T follicular helper cell (primary cell): ENCODE measurements around the gene SENP1.
A peak's percentile ranks its signal among the peaks of the same experiment; 100 is the strongest.
"Not testable (repeated sequence)": the region's sequence is repeated elsewhere in the genome, so short reads cannot be mapped to it uniquely, and the experiment has no call there.

ENCODE experiments used
- DNase-seq: peaks from one replicate; pipeline ENCODE4 v3.0.0-alpha.2; 2020; ENCODE audit warnings: low read depth
- total RNA-seq, 2 experiments: gene quantifications; one replicate each; lab custom pipeline; 2026; lab: John Stamatoyannopoulos, UW

SENP1 gene
- 54.7 to 77.2 reads per million in 2 experiments for total RNA-seq

GRCh38 chr12:48105867-48106680, at the start of gene SENP1:
TSS of gene SENP1 (minus strand) at chr12:48106079. CDS start at chr12:48101472, 4,607 bp downstream.
- peak; percentile 81 for DNase-seq

DNA sequence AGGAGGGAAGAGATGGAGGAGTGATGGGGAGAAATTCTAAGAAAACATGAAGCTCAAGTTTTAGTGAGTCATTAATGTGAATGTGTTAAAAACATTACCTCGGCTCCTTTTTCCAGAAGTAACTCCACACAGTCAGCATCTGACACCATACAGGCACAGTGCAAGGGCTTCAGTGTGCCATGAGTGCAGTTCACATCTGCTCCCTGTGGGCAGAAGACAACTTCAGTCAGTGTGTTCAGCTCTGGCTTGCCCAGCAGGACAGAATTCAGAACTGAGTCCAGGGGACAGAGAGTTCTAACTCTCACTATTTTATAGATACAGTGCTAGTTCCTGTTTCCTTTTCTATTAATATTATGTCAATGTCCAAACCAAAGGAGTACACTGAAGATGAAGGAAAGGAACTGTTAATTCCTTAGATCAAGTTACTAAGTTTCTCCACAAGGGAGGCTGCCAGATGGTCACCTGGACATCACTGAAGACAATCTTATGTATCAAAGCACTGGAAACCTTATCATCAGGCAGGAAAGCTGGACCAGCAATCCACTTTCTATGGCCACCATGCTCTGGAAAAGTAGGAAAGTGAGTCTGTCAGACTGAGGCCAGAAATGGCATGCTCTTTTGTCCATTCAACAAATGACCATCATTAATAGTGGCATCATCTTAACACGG, 45.4 kb upstream of the SENP1 start:
- no peak for DNase-seq

- no peak for DNase-seq
These were observed 40.1 kb upstream of the SENP1 start for GRCh38 chr12:48145981-48146380.

DNA sequence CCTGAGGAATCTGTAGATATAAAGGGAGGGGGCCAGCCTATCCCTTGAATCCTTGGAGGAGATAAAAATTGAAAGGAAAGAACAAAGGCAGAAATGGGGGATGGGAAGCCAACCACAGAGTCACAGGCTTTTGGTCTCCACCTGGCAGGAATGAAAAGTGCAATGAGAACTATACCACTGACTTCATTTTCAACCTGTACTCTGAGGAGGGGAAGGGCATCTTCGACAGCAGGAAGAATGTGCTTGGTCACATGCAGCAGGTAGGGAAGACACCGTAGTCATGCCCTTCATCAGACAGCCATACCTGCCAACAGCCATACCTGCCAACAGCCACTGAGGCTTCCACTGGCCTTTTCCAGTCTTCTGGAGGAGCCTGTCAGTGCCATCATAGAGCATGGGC, 38.0 kb upstream of the SENP1 start:
- DNase-seq: no peak

GRCh38 chr12:48142818-48143674, 37.2 kb upstream of the SENP1 start:
- DNase-seq: no peak

DNA sequence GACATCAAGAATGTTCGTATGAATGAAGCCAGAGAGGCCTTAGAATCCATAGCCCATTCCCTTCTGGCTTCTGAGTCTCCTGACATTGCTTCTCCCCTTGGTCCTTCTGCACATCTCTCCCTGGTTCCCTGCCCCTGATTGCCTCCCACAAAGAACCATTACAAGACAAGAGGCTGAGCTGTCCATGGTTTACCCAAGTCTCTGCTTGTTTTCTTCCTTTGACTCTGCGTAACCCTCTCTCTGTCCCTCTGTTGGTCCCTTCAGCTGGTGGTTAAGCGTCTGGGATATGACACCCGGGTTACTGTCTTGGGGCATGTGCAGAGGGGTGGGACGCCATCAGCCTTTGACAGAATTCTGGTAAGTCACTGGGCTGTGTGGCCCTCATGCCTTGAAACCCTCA, 29.1 kb upstream of the SENP1 start:
- DNase-seq: no peak

DNA sequence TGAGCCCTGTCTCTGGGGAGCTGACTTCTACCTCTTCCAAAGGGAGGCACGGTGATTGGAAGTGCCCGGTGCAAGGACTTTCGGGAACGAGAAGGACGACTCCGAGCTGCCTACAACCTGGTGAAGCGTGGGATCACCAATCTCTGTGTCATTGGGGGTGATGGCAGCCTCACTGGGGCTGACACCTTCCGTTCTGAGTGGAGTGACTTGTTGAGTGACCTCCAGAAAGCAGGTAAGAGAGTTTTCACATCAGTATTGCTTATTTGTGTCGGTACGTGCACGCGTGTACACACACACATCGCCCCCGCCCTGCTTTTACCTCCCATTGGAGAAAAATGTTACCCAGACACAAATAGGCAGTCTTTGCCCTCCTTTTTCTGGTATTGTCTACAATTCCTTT, 26.9 kb upstream of the SENP1 start:
- no peak for DNase-seq

GRCh38 chr12:48131517-48131916, 25.6 kb upstream of the SENP1 start:
- DNase-seq: no peak

- DNase-seq: no peak
These were observed 23.5 kb upstream of the SENP1 start for GRCh38 chr12:48129376-48129775.

GRCh38 chr12:48128800-48129199, 22.9 kb upstream of the SENP1 start:
- no peak for DNase-seq

DNA sequence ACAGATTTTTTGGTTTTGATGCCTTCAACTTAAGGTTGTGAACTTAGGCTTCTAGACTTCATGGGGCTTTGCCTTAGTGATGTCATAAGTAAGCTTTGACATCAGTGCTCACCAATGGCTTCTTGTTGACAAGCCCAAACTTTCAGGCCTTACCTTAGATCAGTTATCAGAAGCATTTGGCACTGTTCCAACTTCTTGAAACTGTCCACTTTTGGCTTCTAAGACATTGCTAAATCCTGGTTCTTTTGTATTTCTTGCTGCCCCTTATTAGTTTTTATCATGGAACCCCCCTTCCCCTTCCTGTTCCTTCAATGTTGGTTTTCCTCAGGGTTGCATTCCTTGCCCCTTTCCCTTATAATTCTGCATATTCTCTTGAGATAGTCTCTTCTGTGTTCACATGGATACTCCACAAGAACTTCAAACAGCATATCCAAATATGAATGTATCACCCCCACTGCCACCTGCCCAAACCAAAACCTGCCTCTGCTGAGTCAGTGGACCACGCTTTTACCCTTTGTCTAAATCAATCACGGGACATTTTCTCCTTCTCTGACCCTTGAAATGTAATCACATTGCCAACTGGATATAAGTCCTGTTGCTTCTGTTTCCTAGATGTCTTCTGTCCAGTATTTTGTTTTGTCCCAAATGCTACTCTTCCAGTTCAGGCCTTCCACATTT, 21.2 kb upstream of the SENP1 start:
- no peak for DNase-seq

- no peak for DNase-seq
These were observed 20.1 kb upstream of the SENP1 start for GRCh38 chr12:48125985-48126384.

DNA sequence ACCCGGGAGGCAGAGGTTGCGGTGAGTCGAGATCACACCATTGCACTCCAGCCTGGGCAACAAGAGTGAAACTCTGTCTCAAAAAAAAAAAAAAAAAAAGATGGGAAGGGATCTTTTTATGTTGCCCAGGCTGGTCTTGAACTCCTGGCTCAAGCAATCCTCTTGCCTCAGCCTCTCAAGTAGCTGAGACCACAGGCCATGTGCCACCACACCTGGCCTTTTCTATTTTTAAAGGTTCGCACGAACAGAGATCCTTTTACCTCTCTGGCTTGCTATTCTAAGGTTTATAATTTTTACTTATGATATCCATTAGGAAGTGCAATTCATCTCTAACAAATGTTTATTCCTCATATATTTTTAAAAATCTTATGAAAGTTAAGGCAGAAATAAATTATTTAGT, 19.7 kb upstream of the SENP1 start:
- not testable (repeated sequence) for DNase-seq

DNA sequence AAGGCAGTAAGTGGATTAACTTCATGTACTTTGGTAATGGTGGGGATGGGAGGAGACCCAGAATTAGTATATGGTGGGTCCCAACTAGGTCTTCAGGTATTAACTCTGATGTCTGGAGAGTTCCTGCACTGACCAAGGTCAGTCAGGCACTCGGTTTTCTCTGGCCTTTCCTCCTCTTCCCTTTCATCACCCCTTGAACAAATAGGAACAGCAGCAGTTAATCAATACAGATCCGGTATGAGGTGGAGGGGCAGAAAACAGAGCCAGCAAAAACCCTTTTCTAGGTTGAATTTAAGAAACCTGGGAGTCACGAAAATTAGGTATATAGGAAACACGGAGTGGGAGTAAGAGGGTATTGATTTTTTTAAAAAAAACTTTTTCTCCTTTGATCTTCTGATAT, 17.3 kb upstream of the SENP1 start:
- DNase-seq: no peak

- DNase-seq: no peak
These were observed 16.4 kb upstream of the SENP1 start for GRCh38 chr12:48122065-48122834.

GRCh38 chr12:48121522-48121921, 15.6 kb upstream of the SENP1 start:
- no peak for DNase-seq

- no peak for DNase-seq
These were observed 13.9 kb upstream of the SENP1 start for GRCh38 chr12:48119834-48120195.

- DNase-seq: peak; percentile 50
These were observed 13.4 kb upstream of the SENP1 start, which contains the start of gene PFKM for GRCh38 chr12:48119078-48119833. TSS of gene PFKM (plus strand) at chr12:48119364. CDS start at chr12:48122775, 3,411 bp downstream.

- no peak for DNase-seq
These were observed 12.5 kb upstream of the SENP1 start for GRCh38 chr12:48118284-48118871.

GRCh38 chr12:48115957-48116356, 10.1 kb upstream of the SENP1 start:
- no peak for DNase-seq
